Karpas-422 (cell line): ENCODE results near the gene ANG. TPM values are rescaled to one million over a fixed set of nuclear protein-coding genes. Genes with fewer than 3 reads are reported as not detected.

ENCODE experiments used
- DNase-seq: peaks from one replicate; pipeline ENCODE4 v3.0.0-alpha.2; 2015
- H2AFZ ChIP-seq: fragments of 200-600 bp; sonication (generic); 2 replicates; pipeline ENCODE4 v1.6.1; 2014; ENCODE audit warnings: antibody characterized with exemption, low read length, mixed read lengths
- H3K27ac ChIP-seq: fragments of 200-600 bp; sonication (generic); 2 replicates; pipeline ENCODE4 v1.5.1; 2014; ENCODE audit warnings: mild to moderate bottlenecking, low read length, moderate library complexity
- H3K27me3 ChIP-seq: fragments of 200-600 bp; sonication (generic); 2 replicates; pipeline ENCODE4 v1.6.1; 2014; ENCODE audit warnings: low read length, mixed read lengths
- H3K36me3 ChIP-seq: fragments of 200-600 bp; sonication (generic); 2 replicates; pipeline ENCODE4 v1.6.1; 2014; ENCODE audit warnings: low read length, mixed read lengths; ENCODE audit not compliant: insufficient read depth
- H3K4me1 ChIP-seq: fragments of 200-600 bp; sonication (generic); 2 replicates; pipeline ENCODE4 v1.6.1; 2014; ENCODE audit warnings: mild to moderate bottlenecking, low read length, mixed read lengths
- H3K4me2 ChIP-seq: fragments of 200-600 bp; sonication (generic); 2 replicates; pipeline ENCODE4 v1.6.1; 2014; ENCODE audit warnings: low read length, low read depth, mild to moderate bottlenecking; ENCODE audit not compliant: poor library complexity, severe bottlenecking
- H3K4me3 ChIP-seq: fragments of 200-600 bp; sonication (generic); 2 replicates; pipeline ENCODE4 v1.5.1; 2014; ENCODE audit warnings: mild to moderate bottlenecking, antibody characterized with exemption, low read length, mixed read lengths
- H3K79me2 ChIP-seq: fragments of 200-600 bp; sonication (generic); 2 replicates; pipeline ENCODE4 v1.6.1; 2014; ENCODE audit warnings: mild to moderate bottlenecking, low read length, mixed read lengths
- H3K9ac ChIP-seq: fragments of 200-600 bp; sonication (generic); 2 replicates; pipeline ENCODE4 v1.6.0; 2014; ENCODE audit warnings: low read length
- H3K9me2 ChIP-seq: fragments of 200-600 bp; sonication (generic), shearing (Covaris generic); replicated peaks from 2 replicates; pipeline ENCODE4 v1.6.0; 2014; ENCODE audit warnings: mild to moderate bottlenecking, low read length, moderate library complexity; ENCODE audit not compliant: insufficient read depth
- H3K9me3 ChIP-seq: fragments of 300-700, 200-600 bp; sonication (generic); 2 replicates; pipeline ENCODE4 v1.6.1; 2014; ENCODE audit warnings: low read length, mixed read lengths
- H4K20me1 ChIP-seq: fragments of 200-600 bp; sonication (generic); 2 replicates; pipeline ENCODE4 v1.6.1; 2014; ENCODE audit warnings: mild to moderate bottlenecking, antibody characterized with exemption, low read length, low read depth; ENCODE audit not compliant: insufficient read depth
- total RNA-seq: library from RNA; depleted of rRNA; stranded (reverse); fragments of >200 nt; shearing (Covaris generic); gene quantifications from 2 replicates; pipeline ENCODE4 v1.2.3, GENCODE V29; 2014; ENCODE audit warnings: low replicate concordance

The ANG gene
- total RNA-seq, 1 experiment from 2014 or later = 1.9 TPM

DNA sequence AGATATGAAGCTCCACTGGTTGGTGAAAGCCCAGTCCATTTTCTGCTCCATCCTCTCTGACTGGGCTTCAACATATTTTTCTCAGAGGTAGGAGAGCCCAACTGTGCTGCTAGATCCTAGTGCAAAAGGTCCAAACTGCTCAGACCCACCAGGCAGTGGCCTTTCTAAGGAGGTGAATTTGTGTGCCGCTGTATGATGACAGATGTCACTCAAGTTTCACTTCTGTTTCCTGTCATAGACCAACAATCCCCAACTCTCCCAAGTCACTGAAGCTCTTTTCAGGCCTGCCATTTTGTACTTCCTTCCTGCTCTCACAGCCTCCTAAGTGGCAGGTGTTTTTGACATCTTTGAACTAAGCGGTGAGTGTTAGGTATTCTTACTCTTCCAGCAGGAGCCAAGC is 20.6 kb upstream of the ANG start:
- Histone ChIP-seq H3K9ac (no peak overlapping the region), H3K79me2 (no peaks in the 10 kb centered on the region), H3K4me2 (no peak overlapping the region), H2AFZ (no peak overlapping the region), H3K4me3 (no peak overlapping the region), H3K27me3 (no peaks in the 10 kb centered on the region), H3K9me3 (no peaks in the 10 kb centered on the region), H4K20me1 (no peaks in the 10 kb centered on the region), H3K9me2 (no peaks in the 10 kb centered on the region), H3K36me3 (no peaks in the 10 kb centered on the region), H3K27ac (no peak overlapping the region), H3K4me1 (0 out of 2 replicates have a peak, but pooled peaks cover 3% of the 10 kb centered on the region)
- DNase-seq = no peak

DNA sequence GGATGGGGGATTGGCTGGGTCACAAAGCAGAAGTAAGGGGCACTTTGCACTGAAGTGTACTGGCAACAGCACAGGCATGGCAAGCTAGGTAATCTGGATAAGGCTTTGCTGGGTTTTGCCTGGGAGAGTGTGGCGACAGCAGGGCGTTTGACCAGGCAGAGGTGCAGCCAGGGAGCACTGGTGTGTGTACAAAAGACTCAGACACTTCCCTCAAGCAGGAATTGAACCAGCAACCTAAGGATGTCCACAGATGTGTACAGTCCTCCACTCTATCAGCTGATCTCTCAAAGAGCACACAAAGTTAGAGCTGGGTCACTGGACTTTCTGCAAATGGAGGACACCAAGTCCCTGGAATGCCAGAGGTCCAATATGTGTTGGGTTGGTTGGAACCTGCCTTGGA is 19.6 kb upstream of the ANG start:
- Histone ChIP-seq H3K9ac (no peak overlapping the region), H3K4me3 (no peak overlapping the region), H3K4me2 (no peak overlapping the region), H3K36me3 (no peaks in the 10 kb centered on the region), H2AFZ (no peak overlapping the region), H3K4me1 (0 out of 2 replicates have a peak, but pooled peaks cover 3% of the 10 kb centered on the region), H3K9me2 (no peaks in the 10 kb centered on the region), H4K20me1 (no peaks in the 10 kb centered on the region), H3K27ac (no peak overlapping the region), H3K27me3 (no peaks in the 10 kb centered on the region), H3K79me2 (no peaks in the 10 kb centered on the region), H3K9me3 (no peaks in the 10 kb centered on the region)
- DNase-seq = no peak

DNA sequence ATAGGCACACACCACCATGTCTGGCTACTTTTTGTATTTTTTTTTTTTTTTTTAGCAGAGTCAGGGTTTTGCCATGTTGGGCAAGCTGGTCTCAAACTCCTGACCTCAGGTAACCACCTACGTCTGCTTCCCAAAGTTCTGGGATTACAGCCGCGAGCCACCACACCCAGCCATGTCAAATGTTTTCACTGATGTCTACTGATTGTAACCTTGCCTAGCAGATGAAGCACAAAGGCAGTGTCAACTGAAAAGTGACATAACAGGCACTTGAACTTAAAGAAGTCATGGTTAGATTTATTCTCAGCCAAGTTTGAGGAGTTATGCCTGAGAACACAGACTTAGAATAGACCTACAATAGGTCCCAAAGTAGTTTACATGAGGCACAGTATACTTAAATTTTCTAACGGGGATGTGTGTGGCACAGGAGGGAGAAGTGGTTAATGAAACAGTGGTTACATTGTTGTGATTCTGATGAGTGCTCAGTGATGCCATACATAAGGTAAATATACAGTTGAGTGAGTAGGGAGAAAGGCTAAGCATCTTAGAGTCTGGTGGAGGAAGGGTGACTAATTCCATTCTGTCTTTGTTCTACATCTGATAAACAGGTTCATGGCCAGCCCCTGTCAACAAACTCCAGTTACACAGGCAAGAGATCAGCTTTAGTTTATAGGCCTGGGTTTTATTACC is 16.8 kb upstream of the ANG start:
- no peak overlapping the region for H3K4me2 ChIP-seq
- 0 out of 2 replicates have a peak, but pooled peaks cover 3% of the 10 kb centered on the region for H3K4me1 ChIP-seq
- H3K27me3 ChIP-seq = no peaks in the 10 kb centered on the region
- H3K4me3 ChIP-seq = no peak overlapping the region
- no peaks in the 10 kb centered on the region for H3K9me3 ChIP-seq
- no peaks in the 10 kb centered on the region for H3K36me3 ChIP-seq
- H3K9ac ChIP-seq = no peak overlapping the region
- no peaks in the 10 kb centered on the region for H4K20me1 ChIP-seq
- no peak overlapping the region for H2AFZ ChIP-seq
- H3K27ac ChIP-seq = no peak overlapping the region
- DNase-seq = no peak
- no peaks in the 10 kb centered on the region for H3K9me2 ChIP-seq
- H3K79me2 ChIP-seq = no peaks in the 10 kb centered on the region

DNA sequence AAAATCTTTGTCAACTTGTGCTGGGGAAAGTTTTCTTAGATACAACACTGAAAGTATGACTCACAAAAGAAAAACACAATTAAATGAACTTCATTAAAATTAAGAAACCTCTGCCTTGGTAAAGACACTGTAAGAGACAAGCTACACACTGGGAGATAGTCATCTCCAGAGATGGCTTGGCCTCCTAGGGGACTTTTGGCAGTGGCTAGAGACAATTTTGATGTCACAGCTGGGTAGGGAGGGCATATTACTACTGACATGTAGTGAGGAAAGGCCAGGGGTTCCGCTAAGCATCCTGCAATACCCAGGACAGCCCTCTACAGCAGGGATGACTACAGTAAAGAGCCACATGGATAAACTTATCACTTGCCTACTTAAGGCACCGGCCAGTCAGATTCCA is 12.9 kb upstream of the ANG start:
- no peaks in the 10 kb centered on the region for H3K79me2 ChIP-seq
- H3K4me2 ChIP-seq = no peak overlapping the region
- H3K36me3 ChIP-seq = no peaks in the 10 kb centered on the region
- no peaks in the 10 kb centered on the region for H3K27me3 ChIP-seq
- H3K9me3 ChIP-seq = no peaks in the 10 kb centered on the region
- no peaks in the 10 kb centered on the region for H3K9me2 ChIP-seq
- H3K4me1 ChIP-seq = peaks cover 12% of the 10 kb centered on the region
- no peak for DNase-seq
- H2AFZ ChIP-seq = no peak overlapping the region
- H3K9ac ChIP-seq = no peak overlapping the region
- no peak overlapping the region for H3K4me3 ChIP-seq
- H3K27ac ChIP-seq = no peak overlapping the region
- no peaks in the 10 kb centered on the region for H4K20me1 ChIP-seq

DNA sequence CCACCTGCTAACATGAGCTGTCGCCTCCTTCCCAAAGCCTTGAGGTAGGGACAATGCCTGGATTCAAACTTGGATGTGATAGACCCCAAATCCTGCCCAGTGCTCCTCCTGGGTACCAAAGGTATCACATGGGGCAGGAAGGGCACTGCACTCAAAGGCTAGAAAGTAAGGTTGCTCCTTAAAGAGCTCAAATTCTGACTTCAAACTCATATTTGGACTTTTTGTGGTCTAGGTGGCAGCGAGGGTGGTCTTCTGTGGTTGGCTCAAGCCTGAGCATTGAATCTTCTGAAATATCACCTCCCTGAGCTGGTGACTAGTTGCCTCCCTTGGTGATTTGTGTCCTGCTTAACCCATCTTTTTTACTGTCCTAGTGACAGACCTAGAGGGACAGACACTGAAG is 12.5 kb upstream of the ANG start:
- no peaks in the 10 kb centered on the region for H3K79me2 ChIP-seq
- no peak overlapping the region for H3K9ac ChIP-seq
- no peak overlapping the region for H3K4me3 ChIP-seq
- H3K9me3 ChIP-seq = no peaks in the 10 kb centered on the region
- no peak overlapping the region for H3K27ac ChIP-seq
- H3K36me3 ChIP-seq = no peaks in the 10 kb centered on the region
- H3K27me3 ChIP-seq = no peaks in the 10 kb centered on the region
- no peaks in the 10 kb centered on the region for H4K20me1 ChIP-seq
- no peak for DNase-seq
- H3K9me2 ChIP-seq = no peaks in the 10 kb centered on the region
- no peak overlapping the region for H3K4me2 ChIP-seq
- peaks cover 16% of the 10 kb centered on the region for H3K4me1 ChIP-seq
- no peak overlapping the region for H2AFZ ChIP-seq

DNA sequence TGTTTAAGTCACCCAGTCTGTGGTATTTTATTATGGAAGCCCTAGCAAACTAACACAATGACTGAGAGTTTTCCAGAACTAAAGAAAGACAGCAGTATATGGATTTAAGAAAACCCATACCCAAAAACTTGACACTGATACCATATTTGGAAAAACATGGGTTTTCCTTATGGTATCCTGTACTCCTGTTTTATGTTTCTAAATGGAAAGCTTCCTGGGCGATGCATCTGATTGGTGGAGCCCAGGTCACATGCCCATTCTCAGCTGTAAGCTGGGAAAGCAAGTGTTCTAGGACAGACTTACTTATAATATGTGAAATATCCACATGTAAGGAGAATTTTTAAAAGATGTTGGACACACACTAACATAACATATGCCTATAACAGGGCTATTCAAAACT is 8.7 kb upstream of the ANG start:
- no peak for DNase-seq
- Histone ChIP-seq H4K20me1 (no peaks in the 10 kb centered on the region), H2AFZ (peak overlapping the region; percentile 80), H3K9ac (peak overlapping the region; percentile 85), H3K9me3 (no peaks in the 10 kb centered on the region), H3K4me2 (peak overlapping the region; percentile 93), H3K27ac (no peak overlapping the region), H3K27me3 (no peaks in the 10 kb centered on the region), H3K4me1 (peaks cover 48% of the 10 kb centered on the region), H3K4me3 (peak overlapping the region; percentile 78), H3K9me2 (no peaks in the 10 kb centered on the region), H3K79me2 (no peaks in the 10 kb centered on the region), H3K36me3 (no peaks in the 10 kb centered on the region)

DNA sequence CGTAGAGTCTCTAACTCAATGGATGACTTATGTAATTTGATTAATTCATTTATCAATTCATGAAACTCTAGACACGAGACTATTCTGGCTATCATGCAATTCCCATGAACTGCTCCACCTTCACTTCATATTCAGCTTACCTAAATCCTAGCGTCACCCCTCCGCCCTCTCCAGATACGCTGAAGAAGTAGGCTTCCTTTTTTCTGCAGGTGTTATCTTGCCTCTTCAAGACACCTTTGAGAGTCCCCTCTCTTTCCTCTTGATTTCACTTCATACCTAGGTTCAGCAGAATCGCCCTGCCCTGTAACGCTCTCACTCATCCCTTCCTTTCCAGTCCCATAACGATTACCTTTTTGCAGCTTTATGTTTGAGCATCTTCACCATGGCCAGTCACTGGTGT is 8.2 kb upstream of the ANG start:
- Histone ChIP-seq H3K4me2 (peak overlapping the region; percentile 93), H3K27me3 (no peaks in the 10 kb centered on the region), H3K4me3 (peak overlapping the region; percentile 78), H3K9me3 (no peaks in the 10 kb centered on the region), H4K20me1 (no peaks in the 10 kb centered on the region), H3K9ac (peak overlapping the region; percentile 85), H3K9me2 (no peaks in the 10 kb centered on the region), H2AFZ (peak overlapping the region; percentile 80), H3K27ac (no peak overlapping the region), H3K4me1 (peaks cover 51% of the 10 kb centered on the region), H3K36me3 (no peaks in the 10 kb centered on the region), H3K79me2 (no peaks in the 10 kb centered on the region)
- peak; percentile 56 for DNase-seq

DNA sequence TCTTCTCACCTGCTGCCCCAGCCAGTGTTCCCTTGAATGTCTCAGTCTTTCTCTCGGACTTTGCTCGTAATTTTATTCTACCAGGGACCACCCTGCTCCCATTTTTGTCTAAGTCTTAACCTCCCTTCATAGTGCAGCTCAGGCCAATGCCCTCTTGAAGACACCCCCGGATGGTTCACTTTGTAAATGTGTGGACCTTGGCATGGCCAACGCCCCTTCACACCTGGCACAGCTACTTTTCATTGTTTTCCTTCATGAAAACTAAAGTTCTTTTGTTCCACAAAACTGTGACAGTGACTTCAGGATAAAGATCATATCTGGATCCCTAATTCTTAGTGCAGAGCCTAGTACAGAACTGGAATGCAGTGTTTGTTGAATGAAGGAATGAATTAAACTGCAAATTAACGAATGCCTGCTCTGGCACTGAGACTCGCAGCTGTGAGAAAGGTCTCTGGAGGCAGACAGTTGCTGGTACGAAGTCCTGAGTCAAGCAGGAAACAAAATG is 7.7 kb upstream of the ANG start:
- DNase-seq = no peak
- Histone ChIP-seq H3K4me2 (peak overlapping the region; percentile 93), H3K4me1 (peaks cover 51% of the 10 kb centered on the region), H3K79me2 (no peaks in the 10 kb centered on the region), H3K9me2 (no peaks in the 10 kb centered on the region), H2AFZ (peak overlapping the region; percentile 80), H4K20me1 (no peaks in the 10 kb centered on the region), H3K9me3 (no peaks in the 10 kb centered on the region), H3K9ac (peak overlapping the region; percentile 85), H3K36me3 (no peaks in the 10 kb centered on the region), H3K27me3 (no peaks in the 10 kb centered on the region), H3K27ac (peak overlapping the region; percentile 83), H3K4me3 (peak overlapping the region; percentile 78)
